HFFc6 (cell line): ENCODE measurements around the gene RHOBTB1. TPM values are rescaled to one million over a fixed set of nuclear protein-coding genes. Genes with fewer than 3 reads are reported as not detected.

Source experiments
- DNase-seq: peaks from one replicate; pipeline ENCODE4 v3.0.0-alpha.2; 2018
- H3K27ac Mint-ChIP-seq: 2 replicates; pipeline ENCODE4 v1.8.0; 2020; ENCODE audit warnings: mild to moderate bottlenecking, mixed read lengths
- H3K27me3 Mint-ChIP-seq: 2 replicates; pipeline ENCODE4 v1.8.0; 2021; ENCODE audit warnings: mild to moderate bottlenecking, moderate library complexity, mixed read lengths; ENCODE audit not compliant: insufficient read depth
- H3K36me3 Mint-ChIP-seq: 2 replicates; pipeline ENCODE4 v1.8.0; 2021; ENCODE audit warnings: low read depth, mixed read lengths
- H3K4me1 Mint-ChIP-seq: 2 replicates; pipeline ENCODE4 v1.8.0; 2020; ENCODE audit warnings: low read depth, mixed read lengths
- H3K4me3 Mint-ChIP-seq: 2 replicates; pipeline ENCODE4 v1.8.0; 2020; ENCODE audit warnings: mild to moderate bottlenecking, moderate library complexity, mixed read lengths
- H3K9me3 Mint-ChIP-seq: 2 replicates; pipeline ENCODE4 v1.8.0; 2020; ENCODE audit warnings: mild to moderate bottlenecking, mixed read lengths
- CTCF ChIP-seq: fragments of 200-600 bp; sonication (generic); IDR thresholded peaks from 2 replicates; pipeline ENCODE4 v1.5.0; 2021; ENCODE audit warnings: antibody characterized with exemption, mild to moderate bottlenecking
- total RNA-seq, 6 experiments: library from RNA; stranded (reverse); fragmentation: NEBNext Ultra II Directional; extraction: Animal tissue kit (Norgen Biotek cat#: 25700); gene quantifications; 2 replicates in 1 of 6; 3 replicates in 5 of 6; pipeline ENCODE4 v1.2.3, GENCODE V29; 2021

The RHOBTB1 gene
- total RNA-seq, 6 experiments from 2014 or later: 9.0 to 11.7 (median 9.3) TPM

DNA sequence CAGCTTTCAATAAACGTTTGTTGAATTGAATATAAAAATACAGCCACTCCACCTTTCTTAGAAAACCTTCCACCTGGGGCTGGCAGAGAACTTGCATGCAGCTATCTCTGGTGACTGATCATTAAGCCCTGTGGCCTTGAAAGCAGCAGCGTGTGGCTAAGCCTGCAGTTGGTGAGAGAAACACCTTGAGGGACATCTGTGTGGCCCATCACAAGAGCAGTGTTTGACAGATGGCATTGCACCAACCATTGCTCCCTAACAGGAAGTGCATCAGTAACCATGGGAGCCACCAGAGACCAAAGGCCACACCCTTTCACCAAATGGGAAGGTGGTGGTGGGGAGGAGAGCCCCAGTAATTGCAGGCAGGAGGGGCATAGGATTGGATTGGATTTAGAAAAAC lies 22.4 kb downstream of the RHOBTB1 start:
- no peak for DNase-seq
- peaks cover 2% of the 10 kb centered on the region; the same call in 1 of the 2 replicates for H3K27me3 Mint-ChIP-seq
- H3K4me1 Mint-ChIP-seq: peaks cover 44% of the 10 kb centered on the region
- H3K4me3 Mint-ChIP-seq: no peak overlapping the region
- H3K36me3 Mint-ChIP-seq: peaks cover 41% of the 10 kb centered on the region
- H3K9me3 Mint-ChIP-seq: peaks cover 12% of the 10 kb centered on the region
- H3K27ac Mint-ChIP-seq: no peak overlapping the region
- no peak for TF ChIP-seq CTCF

DNA sequence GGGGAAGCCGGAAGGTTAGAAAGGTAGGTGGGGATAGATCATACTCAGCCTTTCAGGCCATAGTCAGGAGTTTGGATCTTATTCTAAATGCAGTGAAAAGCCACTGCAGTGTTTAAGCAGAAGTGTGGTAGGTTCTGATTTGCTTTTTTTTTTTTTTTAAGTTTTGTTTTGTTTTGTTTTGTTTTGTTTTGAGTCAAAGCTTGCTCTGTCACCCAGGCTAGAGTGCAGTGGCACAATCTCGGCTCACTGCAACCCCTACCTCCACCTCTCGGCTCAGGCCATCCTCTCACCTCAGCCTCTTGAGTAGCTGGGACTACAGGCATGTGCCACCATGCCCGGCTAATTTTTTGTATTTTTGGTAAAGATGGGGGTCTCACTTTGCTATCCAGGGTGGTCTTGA lies 23.5 kb downstream of the RHOBTB1 start:
- H3K27me3 Mint-ChIP-seq: peaks cover 2% of the 10 kb centered on the region; the same call in 1 of the 2 replicates
- H3K9me3 Mint-ChIP-seq: peaks cover 14% of the 10 kb centered on the region
- H3K4me1 Mint-ChIP-seq: peaks cover 54% of the 10 kb centered on the region
- TF ChIP-seq CTCF: no peak
- peaks cover 40% of the 10 kb centered on the region for H3K36me3 Mint-ChIP-seq
- no peak overlapping the region for H3K27ac Mint-ChIP-seq
- no peak overlapping the region for H3K4me3 Mint-ChIP-seq
- no peak for DNase-seq

DNA sequence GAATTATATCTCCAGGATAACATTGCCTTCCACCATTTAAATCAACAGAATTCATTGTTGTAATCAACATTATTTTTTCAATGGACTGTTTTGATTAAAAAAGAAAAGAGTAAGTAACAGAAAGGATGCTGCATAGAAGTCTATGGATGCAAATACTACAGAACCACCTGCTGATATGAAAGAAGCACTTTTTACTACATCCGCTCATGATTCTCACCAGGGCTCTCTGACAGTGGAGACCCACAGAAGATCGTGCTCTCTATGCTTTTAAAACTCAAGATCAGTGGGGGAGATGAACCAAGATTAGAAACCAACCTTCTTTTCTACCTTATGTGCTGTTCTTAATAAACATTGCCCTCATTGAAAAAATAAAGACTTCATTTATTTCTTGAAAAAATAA lies 24.4 kb downstream of the RHOBTB1 start:
- Mint-ChIP-seq H3K4me1 (peaks cover 63% of the 10 kb centered on the region), H3K9me3 (peaks cover 14% of the 10 kb centered on the region), H3K27ac (no peak overlapping the region), H3K4me3 (no peak overlapping the region), H3K36me3 (peaks cover 31% of the 10 kb centered on the region), H3K27me3 (peaks cover 2% of the 10 kb centered on the region; the same call in 1 of the 2 replicates)
- DNase-seq: no peak
- no peak for TF ChIP-seq CTCF

DNA sequence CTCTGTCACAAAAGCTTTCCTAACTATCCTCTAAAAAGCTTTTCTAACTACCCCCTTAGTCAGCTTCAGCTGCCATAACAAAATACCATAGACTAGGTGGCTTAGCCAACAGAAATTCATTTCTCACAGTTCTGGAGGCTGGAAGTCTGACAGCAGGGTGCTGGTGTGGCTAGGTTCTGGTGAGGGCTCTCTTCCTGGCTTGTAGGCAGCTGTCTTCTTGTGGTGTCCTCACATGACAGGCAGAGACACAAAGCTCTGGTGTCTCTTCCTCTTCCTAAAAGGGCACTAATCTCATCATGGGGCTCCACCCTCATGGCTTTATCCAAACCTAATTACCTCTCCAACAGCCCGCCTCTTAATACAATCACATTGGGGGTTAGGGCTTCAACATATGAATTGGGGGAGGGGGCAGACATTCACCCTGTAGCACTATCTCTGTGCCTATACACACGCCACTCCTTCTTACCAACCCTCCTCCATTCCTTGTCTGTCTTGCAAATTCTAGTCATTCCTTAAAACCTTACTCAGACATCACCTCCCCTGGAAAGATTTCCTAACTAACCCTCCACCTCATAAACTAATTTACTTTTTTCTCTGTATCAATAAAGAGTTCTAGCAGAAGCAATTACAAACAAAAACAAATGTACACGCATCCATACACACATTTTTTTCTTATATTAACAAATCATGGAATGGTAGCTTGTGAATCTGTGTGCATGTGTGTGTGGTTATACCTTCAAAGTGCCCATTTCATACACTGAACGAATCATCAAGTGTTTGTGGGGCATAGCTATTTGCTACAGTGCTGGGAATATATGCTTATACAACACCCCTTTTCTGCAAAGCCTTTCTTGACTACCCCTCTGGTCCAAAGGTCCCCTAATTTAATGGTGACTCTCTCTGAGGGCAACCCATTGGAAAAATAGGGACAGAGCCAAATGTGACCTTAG lies 26.4 kb downstream of the RHOBTB1 start:
- Mint-ChIP-seq H3K36me3 (peaks cover 26% of the 10 kb centered on the region), H3K27ac (peak overlapping the region; percentile 59), H3K27me3 (peaks cover 2% of the 10 kb centered on the region; the same call in 1 of the 2 replicates), H3K9me3 (peaks cover 14% of the 10 kb centered on the region), H3K4me3 (peak overlapping the region; percentile 28; the same call in 1 of the 2 replicates), H3K4me1 (peaks cover 80% of the 10 kb centered on the region)
- peak; percentile 25 for DNase-seq
- TF ChIP-seq CTCF: no peak

- Mint-ChIP-seq H3K27me3 (peaks cover 2% of the 10 kb centered on the region; the same call in 1 of the 2 replicates), H3K36me3 (peaks cover 31% of the 10 kb centered on the region), H3K4me3 (no peak overlapping the region; the same call in 1 of the 2 replicates), H3K9me3 (peaks cover 14% of the 10 kb centered on the region), H3K27ac (no peak overlapping the region), H3K4me1 (peaks cover 72% of the 10 kb centered on the region)
- DNase-seq: no peak
- peak; percentile 56 for TF ChIP-seq CTCF
Measured at GRCh38 chr10:60916025-60916424, 28.0 kb downstream of the RHOBTB1 start.
